Measurements from ENCODE around the gene BST1.

- TF ChIP-seq POLR2A (IDR thresholded peaks at IDR 0.05; ENCODE audit: low read depth, low read length) (no peak), POLR2AphosphoS5 (IDR thresholded peaks at IDR 0.05; ENCODE audit: low read depth, low read length) (no peak), TAF1 (IDR thresholded peaks at IDR 0.05; ENCODE audit: low read depth, low read length) (no peak), SPI1 (IDR thresholded peaks at IDR 0.05; ENCODE audit: low read depth, low read length) (peak; percentile 39; the same call in 1 of the 2 replicates), PAX5 (IDR thresholded peaks at IDR 0.05; ENCODE audit: insufficient read depth, low read length, severe bottlenecking) (no peak)
These were observed 62.5 kb downstream of the BST1 start for GRCh38 chr4:15765391-15765790.

Data from GM12891 (cell line).